Psoas muscle (tissue), 8 donors: ENCODE data around the gene ALPK1. TPM values are rescaled to one million over a fixed set of nuclear protein-coding genes. Genes with fewer than 3 reads are reported as not detected.

Source experiments
- ATAC-seq, 4 donors: fragments of 200-7000 bp; cut with Tn5 transposase; one replicate each; pipeline ENCODE4 v1.9.1; 2020; ENCODE audit warnings: moderate library complexity in 3 of 4, mild to moderate bottlenecking in 2 of 4
- DNase-seq, 2 donors: peaks; one replicate each; pipeline ENCODE4 v3.0.0-alpha.2; 2020
- H3K27ac ChIP-seq: fragments of 200-600 bp; one replicate; pipeline ENCODE4 v1.8.0; 2022
- H3K27me3 ChIP-seq, 3 donors: fragments of 200-600 bp in 1 of 3; one replicate each; pipeline versions ENCODE4 v1.6.1 to v1.8.0; 2013 to 2022; ENCODE audit warnings: low read length in 2 of 3, mild to moderate bottlenecking in 2 of 3, moderate library complexity in 1 of 3; ENCODE audit not compliant: insufficient read depth in 3 of 3
- H3K36me3 ChIP-seq, 2 donors: fragments of 200-600 bp in 1 of 2; one replicate each; pipeline versions ENCODE4 v1.6.1 to v1.8.0; 2013 to 2022; ENCODE audit warnings: low read depth in 1 of 2, mild to moderate bottlenecking in 1 of 2, moderate library complexity in 1 of 2; ENCODE audit not compliant: insufficient read depth in 1 of 2
- H3K4me1 ChIP-seq: fragments of 200-600 bp; one replicate; pipeline ENCODE4 v1.8.0; 2022
- H3K4me3 ChIP-seq: fragments of 200-600 bp; one replicate; pipeline ENCODE4 v1.8.0; 2022; ENCODE audit warnings: mild to moderate bottlenecking
- H3K9me3 ChIP-seq: fragments of 200-600 bp; one replicate; pipeline ENCODE4 v1.8.0; 2022
- WGBS, 3 donors: extraction: QIAGEN DNeasy Blood & Tissue Kit; methylation state at CpG; one replicate each; pipeline versions ENCODE4 v1.1.6 to v1.1.7; 2013; 5-methylcytosine and 5-hydroxymethylcytosine counted together
- intact Hi-C, 2 donors: fragments of 100-400 bp; cut with DNase I; formaldehyde crosslinking; loops; one replicate each; pipeline versions ENCODE4 v1.11.0 to v1.14.2; 2022
- polyA plus RNA-seq, 3 donors: library from polyadenylated mRNA; stranded (reverse); fragments of 200-250 nt; gene quantifications; one replicate each; pipeline ENCODE4 v1.2.3, GENCODE V29; 2013
- total RNA-seq, 4 donors: library from RNA; stranded (reverse); fragmentation: NEBNext Ultra II Directional in 2 of 4; extraction: Animal tissue kit (Norgen Biotek cat#: 25700) in 2 of 4; gene quantifications; one replicate each; pipeline versions ENCODE4 v1.2.1 to v1.2.4, GENCODE V29; 2021 to 2023
- TF ChIP-seq, protein P1 (sequence below): fragments of 200-600 bp; IDR thresholded peaks from one replicate; pipeline ENCODE4 v1.8.0; 2022; ENCODE audit warnings: antibody characterized with exemption
- donor health status: healthy with polysubstance abuse.
- donor health status: DM: no; HTN: no; CAD: no; lungs with moderate emphysema.
- donor health status: Bipolar disorder and iron deficiency.
- donor health status: healthy.
- donor health status: DM: yes; HTN: yes; CAD: no.
- donor health status: DM: no; HTN: no; CAD: no.
- donor health status: DM: no; HTN: no; CAD: no.
- donor health status: DM: yes; HTN: yes; CAD: no.

Gene ALPK1
- total and polyA plus RNA-seq, 7 donors = 0.72 to 11.0 (median 3.1) TPM

DNA sequence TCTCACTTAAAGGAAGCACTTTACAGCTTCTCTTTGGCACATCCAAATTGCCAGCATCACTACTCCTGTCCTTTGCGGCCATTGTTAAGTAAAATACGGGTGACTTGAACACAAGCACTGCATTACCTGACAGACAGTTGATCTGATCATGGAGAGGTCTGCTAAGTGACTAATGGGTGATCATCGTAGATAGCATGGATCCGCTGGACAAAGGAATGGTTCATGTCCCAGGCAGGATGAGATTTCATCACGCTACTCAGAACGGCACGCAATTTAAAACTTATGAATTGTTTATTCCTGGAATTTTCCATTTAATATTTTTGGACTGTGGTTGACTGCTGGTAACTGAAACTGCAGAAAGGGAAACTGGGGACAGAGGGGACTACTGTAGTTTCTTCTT, 124.7 kb downstream of the ALPK1 start:
- H3K27ac ChIP-seq = no peak overlapping the region
- TF ChIP-seq, protein P1, sequence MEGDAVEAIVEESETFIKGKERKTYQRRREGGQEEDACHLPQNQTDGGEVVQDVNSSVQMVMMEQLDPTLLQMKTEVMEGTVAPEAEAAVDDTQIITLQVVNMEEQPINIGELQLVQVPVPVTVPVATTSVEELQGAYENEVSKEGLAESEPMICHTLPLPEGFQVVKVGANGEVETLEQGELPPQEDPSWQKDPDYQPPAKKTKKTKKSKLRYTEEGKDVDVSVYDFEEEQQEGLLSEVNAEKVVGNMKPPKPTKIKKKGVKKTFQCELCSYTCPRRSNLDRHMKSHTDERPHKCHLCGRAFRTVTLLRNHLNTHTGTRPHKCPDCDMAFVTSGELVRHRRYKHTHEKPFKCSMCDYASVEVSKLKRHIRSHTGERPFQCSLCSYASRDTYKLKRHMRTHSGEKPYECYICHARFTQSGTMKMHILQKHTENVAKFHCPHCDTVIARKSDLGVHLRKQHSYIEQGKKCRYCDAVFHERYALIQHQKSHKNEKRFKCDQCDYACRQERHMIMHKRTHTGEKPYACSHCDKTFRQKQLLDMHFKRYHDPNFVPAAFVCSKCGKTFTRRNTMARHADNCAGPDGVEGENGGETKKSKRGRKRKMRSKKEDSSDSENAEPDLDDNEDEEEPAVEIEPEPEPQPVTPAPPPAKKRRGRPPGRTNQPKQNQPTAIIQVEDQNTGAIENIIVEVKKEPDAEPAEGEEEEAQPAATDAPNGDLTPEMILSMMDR = no peak
- 76 to 88% (median 85%) methylated on average over 7 of the region's 7 CpGs for WGBS, 3 donors

DNA sequence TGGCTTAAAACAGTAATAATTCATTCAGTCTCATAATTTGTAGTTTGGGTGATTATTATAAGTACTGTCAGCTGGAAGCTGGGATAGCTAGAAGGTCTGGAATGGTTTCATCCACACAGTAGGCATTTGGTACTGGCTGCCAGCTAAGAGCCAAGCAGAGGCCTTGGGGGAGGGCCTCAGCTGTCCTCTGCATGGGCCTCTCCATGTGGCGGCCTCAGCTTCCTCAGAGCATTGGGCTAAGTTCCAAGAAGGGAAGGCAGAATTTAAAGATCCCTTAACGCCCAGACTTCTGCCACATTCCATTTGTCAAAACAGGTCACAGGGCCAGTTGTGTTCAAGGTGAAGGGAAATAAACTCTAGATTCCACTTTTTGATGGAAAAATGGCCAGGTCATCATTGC, 125.5 kb downstream of the ALPK1 start:
- Histone ChIP-seq H3K4me3 (no peak overlapping the region), H3K27ac (no peak overlapping the region), H3K27me3 (no peaks in the 10 kb centered on the region), H3K9me3 (no peaks in the 10 kb centered on the region), H3K36me3 (no peaks in the 10 kb centered on the region), H3K4me1 (no peaks in the 10 kb centered on the region)
- 67 to 75% (median 71%) methylated on average over 2 of the region's 2 CpGs for WGBS, 3 donors
- ATAC-seq (no peak), DNase-seq (no peak)
- intact Hi-C loops = no loop called here
- TF ChIP-seq, protein P1 = no peak

More for the DNA sequence above, 124.7 kb downstream of the ALPK1 start:
- intact Hi-C loops = no loop called here
- no peaks in the 10 kb centered on the region for H3K36me3 ChIP-seq
- no peaks in the 10 kb centered on the region for H3K9me3 ChIP-seq
- H3K4me3 ChIP-seq = no peak overlapping the region
- no peaks in the 10 kb centered on the region for H3K4me1 ChIP-seq
- DNase-seq (no peak), ATAC-seq (no peak)
- no peaks in the 10 kb centered on the region for H3K27me3 ChIP-seq

DNA sequence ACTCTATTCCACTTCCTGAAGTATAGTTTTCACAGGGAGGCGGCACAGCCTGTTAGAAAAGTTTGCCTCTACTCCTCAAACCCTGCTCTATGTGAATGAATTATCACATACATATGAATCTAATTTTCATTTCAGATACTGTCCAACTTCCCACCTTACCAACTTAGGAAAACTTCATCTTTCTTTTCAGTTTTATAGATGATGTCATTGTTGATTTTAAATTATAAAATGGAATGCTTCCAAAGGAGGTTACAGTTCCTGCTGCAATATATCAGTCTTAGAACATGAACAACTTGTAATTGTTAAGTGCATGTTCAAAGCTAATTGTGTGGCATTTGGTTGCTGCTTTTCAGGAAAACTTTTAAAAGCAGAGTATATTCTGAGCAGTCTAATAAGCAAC, 126.4 kb downstream of the ALPK1 start:
- intact Hi-C loops = no loop called here
- Histone ChIP-seq H3K4me1 (no peaks in the 10 kb centered on the region), H3K27ac (no peak overlapping the region), H3K9me3 (no peaks in the 10 kb centered on the region), H3K27me3 (no peaks in the 10 kb centered on the region), H3K36me3 (no peaks in the 10 kb centered on the region), H3K4me3 (no peak overlapping the region)
- TF ChIP-seq, protein P1 = no peak
- WGBS, 3 donors = 92 to 96% (median 95%) methylated on average over 1 of the region's 1 CpG
- no peak for DNase-seq
- no peak for ATAC-seq

DNA sequence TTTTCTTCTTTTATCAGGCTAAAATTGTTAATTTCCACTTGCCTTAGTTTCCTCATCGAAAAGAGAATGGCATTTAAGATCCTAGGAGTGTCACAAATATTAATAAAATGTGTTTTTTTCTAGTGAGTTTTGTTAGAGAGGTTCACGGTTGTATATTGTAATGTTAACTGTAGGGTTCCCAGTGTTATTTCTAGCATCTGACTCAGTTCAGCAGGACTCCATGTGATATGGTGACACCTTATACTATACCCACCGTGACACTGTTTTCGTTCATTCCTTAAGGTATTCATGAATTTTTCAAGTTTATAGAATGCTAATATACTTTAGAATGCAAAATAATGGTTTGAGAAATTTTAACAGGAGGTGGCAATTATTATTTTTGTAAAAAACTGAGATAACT, 128.7 kb downstream of the ALPK1 start:
- TF ChIP-seq, protein P1 = no peak
- 63 to 66% (median 65%) methylated on average over 4 of the region's 4 CpGs for WGBS, 3 donors
- Histone ChIP-seq H3K4me3 (no peak overlapping the region), H3K27ac (no peak overlapping the region), H3K9me3 (no peaks in the 10 kb centered on the region), H3K4me1 (no peaks in the 10 kb centered on the region), H3K27me3 (no peaks in the 10 kb centered on the region), H3K36me3 (no peaks in the 10 kb centered on the region)
- ATAC-seq (peak in 2 of 4 donors; percentile 62 to 76), DNase-seq (no peak)
- intact Hi-C loops = no loop called here

DNA sequence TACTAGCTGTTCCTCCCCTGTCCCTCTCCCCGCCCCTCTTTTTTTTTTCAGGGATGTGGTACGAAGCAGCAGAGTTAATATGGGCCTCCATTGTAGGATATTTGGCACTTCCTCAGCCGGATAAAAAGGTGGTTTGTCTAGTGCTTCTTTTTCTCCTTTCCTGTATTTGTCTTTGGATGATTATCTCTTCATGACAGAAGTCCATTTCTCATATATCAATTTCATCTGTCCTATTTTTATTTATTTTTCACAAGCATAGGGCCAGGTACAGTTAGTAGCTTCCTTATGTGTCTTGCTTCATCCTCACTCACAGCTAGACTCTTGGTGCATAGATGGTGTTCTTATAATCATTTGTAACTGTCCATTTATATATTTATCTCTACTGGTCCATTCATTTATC, 129.2 kb downstream of the ALPK1 start:
- H3K36me3 ChIP-seq = no peaks in the 10 kb centered on the region
- intact Hi-C loops = no loop called here
- ATAC-seq = no peak
- no peak for DNase-seq
- H3K4me1 ChIP-seq = no peaks in the 10 kb centered on the region
- no peaks in the 10 kb centered on the region for H3K9me3 ChIP-seq
- 82 to 86% (median 85%) methylated on average over 3 of the region's 3 CpGs for WGBS, 3 donors
- no peak overlapping the region for H3K4me3 ChIP-seq
- no peak overlapping the region for H3K27ac ChIP-seq
- TF ChIP-seq, protein P1 = no peak
- H3K27me3 ChIP-seq = no peaks in the 10 kb centered on the region
